ENCODE measurements around the gene RFPL1. TPM values are rescaled to one million over a fixed set of nuclear protein-coding genes. Genes with fewer than 3 reads are reported as not detected.
A peak's percentile ranks its signal among the peaks of the same experiment; 100 is the strongest.

The RFPL1 gene
- total RNA-seq, 1 experiment from 2014 or later = not detected

DNA sequence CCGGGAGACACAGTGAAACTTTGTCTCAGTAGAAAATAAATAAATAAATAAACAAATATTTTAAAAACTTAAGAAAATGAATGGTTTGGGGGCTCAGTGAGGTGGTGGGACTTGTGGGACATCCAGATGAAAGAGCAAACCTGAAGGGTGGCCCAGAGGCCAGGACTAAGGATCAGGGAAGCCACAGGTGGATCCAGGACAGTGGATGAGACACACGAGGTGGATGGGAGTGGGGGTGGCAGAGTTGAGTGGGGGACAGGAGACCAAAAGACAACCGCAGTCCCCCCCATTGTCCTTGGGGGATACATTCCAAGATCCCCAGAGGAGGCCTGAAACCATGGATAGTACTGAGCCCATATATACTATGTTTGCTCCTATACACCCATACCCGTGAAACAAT lies 7.1 kb downstream of the RFPL1 start:
- no peak overlapping the region for H3K9ac ChIP-seq (ENCODE audit: low read length)
- H3K36me3 ChIP-seq (ENCODE audit: insufficient read depth, low read length) = no peaks in the 10 kb centered on the region
- DNase-seq = no peak

DNA sequence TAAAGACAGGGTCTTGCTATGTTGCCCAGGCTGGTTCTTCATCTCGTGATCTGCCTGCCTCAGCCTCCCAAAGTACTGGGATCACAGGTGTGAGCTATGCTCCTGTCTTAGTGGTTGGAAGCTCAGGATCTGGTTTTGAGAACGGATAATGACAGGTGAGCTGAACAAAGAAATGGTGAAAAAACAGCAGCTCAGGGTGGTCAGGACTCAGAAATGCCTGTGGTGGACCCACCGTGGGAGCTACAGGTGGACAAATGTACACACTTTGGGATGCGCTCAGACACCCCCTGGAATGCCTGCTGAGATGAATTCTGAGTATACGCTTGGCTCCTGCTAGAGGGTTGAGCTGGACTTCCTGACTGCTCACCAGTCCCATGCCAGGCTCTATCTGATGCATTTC lies 9.5 kb downstream of the RFPL1 start:
- Histone ChIP-seq H3K9me2 (replicated peaks; ENCODE audit: insufficient read depth, low read length) (no peaks in the 10 kb centered on the region), H4K20me1 (ENCODE audit: insufficient read depth, low read depth, low read length) (no peaks in the 10 kb centered on the region), H3K79me2 (ENCODE audit: low read length) (no peaks in the 10 kb centered on the region), H3K36me3 (ENCODE audit: insufficient read depth, low read length) (no peaks in the 10 kb centered on the region), H3K27ac (ENCODE audit: low read length) (no peak overlapping the region), H3K27me3 (ENCODE audit: low read length) (no peaks in the 10 kb centered on the region), H3K9me3 (ENCODE audit: low read length) (no peaks in the 10 kb centered on the region), H3K4me3 (ENCODE audit: low read length) (no peak overlapping the region), H2AFZ (ENCODE audit: low read length) (no peak overlapping the region), H3K9ac (ENCODE audit: low read length) (no peak overlapping the region), H3K4me1 (ENCODE audit: low read length) (no peaks in the 10 kb centered on the region), H3K4me2 (ENCODE audit: low read depth, low read length, poor library complexity, severe bottlenecking) (no peak overlapping the region)
- no peak for DNase-seq

More for the DNA sequence above, 7.1 kb downstream of the RFPL1 start:
- Histone ChIP-seq H3K4me2 (ENCODE audit: low read depth, low read length, poor library complexity, severe bottlenecking) (no peak overlapping the region), H3K27me3 (ENCODE audit: low read length) (no peaks in the 10 kb centered on the region), H3K4me3 (ENCODE audit: low read length) (no peak overlapping the region), H3K9me3 (ENCODE audit: low read length) (no peaks in the 10 kb centered on the region), H3K27ac (ENCODE audit: low read length) (no peak overlapping the region), H3K4me1 (ENCODE audit: low read length) (no peaks in the 10 kb centered on the region), H3K79me2 (ENCODE audit: low read length) (no peaks in the 10 kb centered on the region), H3K9me2 (replicated peaks; ENCODE audit: insufficient read depth, low read length) (no peaks in the 10 kb centered on the region), H4K20me1 (ENCODE audit: insufficient read depth, low read depth, low read length) (no peaks in the 10 kb centered on the region), H2AFZ (ENCODE audit: low read length) (no peak overlapping the region)

DNA sequence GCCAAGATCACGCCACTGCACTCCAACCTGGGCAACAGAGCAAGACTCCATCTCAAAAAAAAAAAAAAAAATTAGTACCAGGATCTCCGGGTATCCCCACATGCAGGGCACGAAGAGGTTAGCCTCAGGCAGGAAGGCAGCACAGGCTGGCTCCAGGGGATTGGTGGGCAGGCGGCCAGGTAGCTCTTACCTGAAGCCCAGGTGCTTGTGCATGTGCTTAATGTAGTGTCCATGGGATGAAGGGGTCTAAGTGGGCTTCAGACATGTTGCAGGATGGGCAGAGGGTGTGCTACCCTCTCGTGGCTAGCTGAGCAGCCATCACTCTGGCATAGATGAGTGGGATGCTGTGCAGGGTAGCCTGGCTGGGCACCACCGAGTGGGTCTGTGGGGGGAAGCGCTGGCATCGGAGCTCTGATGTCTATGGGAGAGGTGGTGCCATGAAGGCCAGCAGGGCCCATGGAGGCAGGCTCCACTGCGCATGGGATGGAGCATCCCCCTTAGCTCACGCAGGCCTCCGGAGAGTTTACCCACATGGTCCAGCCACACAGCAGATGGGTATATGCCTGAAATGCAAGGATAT lies 11.0 kb downstream of the RFPL1 start:
- H3K4me2 ChIP-seq (ENCODE audit: low read depth, low read length, poor library complexity, severe bottlenecking) = no peak overlapping the region
- no peaks in the 10 kb centered on the region for H3K36me3 ChIP-seq (ENCODE audit: insufficient read depth, low read length)
- no peak overlapping the region for H2AFZ ChIP-seq (ENCODE audit: low read length)
- H3K4me1 ChIP-seq (ENCODE audit: low read length) = no peaks in the 10 kb centered on the region
- no peaks in the 10 kb centered on the region for H3K9me3 ChIP-seq (ENCODE audit: low read length)
- H3K9ac ChIP-seq (ENCODE audit: low read length) = no peak overlapping the region
- no peaks in the 10 kb centered on the region for H3K9me2 ChIP-seq (replicated peaks; ENCODE audit: insufficient read depth, low read length)
- H3K79me2 ChIP-seq (ENCODE audit: low read length) = no peaks in the 10 kb centered on the region
- no peaks in the 10 kb centered on the region for H4K20me1 ChIP-seq (ENCODE audit: insufficient read depth, low read depth, low read length)
- DNase-seq = no peak
- H3K4me3 ChIP-seq (ENCODE audit: low read length) = no peak overlapping the region
- no peak overlapping the region for H3K27ac ChIP-seq (ENCODE audit: low read length)
- no peaks in the 10 kb centered on the region for H3K27me3 ChIP-seq (ENCODE audit: low read length)

DNA sequence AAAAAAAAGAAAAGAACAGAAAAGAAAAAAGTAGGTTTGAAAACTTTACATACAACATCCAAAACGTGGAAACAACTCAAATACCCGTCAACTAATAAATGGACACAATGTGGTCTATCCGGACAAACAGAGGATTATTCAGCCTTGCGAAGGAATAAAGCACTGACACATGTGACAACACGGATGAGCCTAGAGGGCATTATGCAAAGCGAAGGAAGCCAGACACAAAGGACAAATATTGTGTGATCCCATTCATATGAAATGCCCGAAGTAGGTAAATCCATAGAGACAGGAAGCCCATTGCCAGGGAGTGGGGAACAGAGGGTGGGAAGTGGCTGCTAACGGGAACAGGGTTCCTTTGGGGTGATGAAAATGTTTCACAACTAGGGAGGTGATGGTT lies 11.8 kb downstream of the RFPL1 start:
- Histone ChIP-seq H3K4me1 (ENCODE audit: low read length) (no peaks in the 10 kb centered on the region), H2AFZ (ENCODE audit: low read length) (no peak overlapping the region), H3K27ac (ENCODE audit: low read length) (no peak overlapping the region), H3K36me3 (ENCODE audit: insufficient read depth, low read length) (no peaks in the 10 kb centered on the region), H3K27me3 (ENCODE audit: low read length) (no peaks in the 10 kb centered on the region), H3K9me3 (ENCODE audit: low read length) (no peaks in the 10 kb centered on the region), H3K4me2 (ENCODE audit: low read depth, low read length, poor library complexity, severe bottlenecking) (no peak overlapping the region), H3K79me2 (ENCODE audit: low read length) (no peaks in the 10 kb centered on the region), H4K20me1 (ENCODE audit: insufficient read depth, low read depth, low read length) (no peaks in the 10 kb centered on the region), H3K9me2 (replicated peaks; ENCODE audit: insufficient read depth, low read length) (no peaks in the 10 kb centered on the region), H3K4me3 (ENCODE audit: low read length) (no peak overlapping the region), H3K9ac (ENCODE audit: low read length) (no peak overlapping the region)
- DNase-seq = no peak

DNA sequence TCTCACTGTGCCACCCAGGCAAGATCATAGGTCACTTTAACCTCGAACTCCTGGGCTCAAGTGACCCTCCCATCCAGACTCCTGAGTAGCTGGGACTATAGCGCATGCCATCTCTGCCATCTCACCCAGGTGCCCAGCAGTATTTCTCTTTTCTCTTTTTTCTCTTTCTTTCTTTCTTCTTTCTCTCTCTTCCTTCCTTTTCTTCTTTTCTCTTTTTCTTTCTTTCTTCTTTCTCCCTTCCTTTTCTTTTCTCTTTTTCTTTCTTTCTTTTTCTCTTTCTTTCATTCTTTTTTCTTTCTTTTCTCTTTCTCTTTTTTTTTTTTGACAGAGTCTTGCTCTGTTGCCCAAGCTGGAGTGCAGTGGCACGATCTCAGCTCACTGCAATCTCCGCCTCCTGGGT lies 13.5 kb downstream of the RFPL1 start:
- no peak overlapping the region for H3K9ac ChIP-seq (ENCODE audit: low read length)
- no peak for DNase-seq
- no peak overlapping the region for H2AFZ ChIP-seq (ENCODE audit: low read length)
- no peaks in the 10 kb centered on the region for H3K9me3 ChIP-seq (ENCODE audit: low read length)
- no peaks in the 10 kb centered on the region for H4K20me1 ChIP-seq (ENCODE audit: insufficient read depth, low read depth, low read length)
- H3K27me3 ChIP-seq (ENCODE audit: low read length) = no peaks in the 10 kb centered on the region
- no peaks in the 10 kb centered on the region for H3K9me2 ChIP-seq (replicated peaks; ENCODE audit: insufficient read depth, low read length)
- H3K4me1 ChIP-seq (ENCODE audit: low read length) = no peaks in the 10 kb centered on the region
- H3K27ac ChIP-seq (ENCODE audit: low read length) = no peak overlapping the region
- H3K4me2 ChIP-seq (ENCODE audit: low read depth, low read length, poor library complexity, severe bottlenecking) = no peak overlapping the region
- no peaks in the 10 kb centered on the region for H3K79me2 ChIP-seq (ENCODE audit: low read length)
- H3K4me3 ChIP-seq (ENCODE audit: low read length) = no peak overlapping the region
- H3K36me3 ChIP-seq (ENCODE audit: insufficient read depth, low read length) = no peaks in the 10 kb centered on the region

DNA sequence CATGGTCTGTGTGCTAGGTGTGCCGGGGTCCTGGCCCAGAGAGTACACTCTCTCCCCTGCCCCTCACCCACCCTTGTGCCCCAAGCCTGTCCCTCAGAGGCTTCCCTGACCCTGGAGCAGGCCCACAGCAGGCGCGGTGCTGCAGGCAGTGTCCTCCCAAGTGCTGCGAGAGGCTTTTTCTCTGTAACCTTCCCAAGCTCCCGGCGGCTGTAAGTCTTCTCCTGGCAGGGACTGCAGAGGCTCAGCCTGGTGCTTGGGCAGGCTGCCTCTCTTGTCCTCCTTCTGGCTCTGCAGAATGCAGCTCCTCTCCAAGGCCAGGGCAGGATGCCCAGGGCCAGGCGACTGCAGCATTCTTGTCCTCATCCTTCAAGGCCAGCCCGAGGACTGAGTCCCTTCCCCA lies 15.9 kb downstream of the RFPL1 start:
- Histone ChIP-seq H3K4me3 (ENCODE audit: low read length) (no peak overlapping the region), H3K4me1 (ENCODE audit: low read length) (peaks cover 12% of the 10 kb centered on the region), H4K20me1 (ENCODE audit: insufficient read depth, low read depth, low read length) (no peaks in the 10 kb centered on the region)

DNA sequence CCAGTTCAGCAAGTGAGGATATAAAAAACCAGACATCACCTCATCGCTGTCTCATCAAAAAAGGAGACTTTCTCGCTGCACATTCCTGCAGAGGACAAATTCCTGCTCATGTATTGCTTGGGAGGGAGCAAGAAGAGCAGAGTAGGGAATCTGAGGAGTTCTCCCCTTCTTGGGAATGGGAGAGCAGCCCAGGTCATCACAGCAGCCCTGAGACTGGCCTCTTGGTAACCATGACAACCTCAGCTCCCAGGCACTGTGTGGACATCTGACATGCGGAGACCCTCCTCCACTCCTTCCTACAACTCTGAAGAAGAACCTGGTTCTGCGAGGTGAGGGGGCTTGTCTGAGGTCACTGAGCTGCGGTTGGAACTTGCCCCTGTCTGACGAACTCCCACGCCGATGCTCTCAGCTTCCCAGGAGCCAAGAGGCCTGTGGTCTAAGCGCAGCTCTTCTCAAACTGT lies 17.9 kb downstream of the RFPL1 start:
- no peak overlapping the region for H3K4me2 ChIP-seq (ENCODE audit: low read depth, low read length, poor library complexity, severe bottlenecking)
- no peak overlapping the region for H3K4me3 ChIP-seq (ENCODE audit: low read length)
- H3K27me3 ChIP-seq (ENCODE audit: low read length) = no peaks in the 10 kb centered on the region
- H3K27ac ChIP-seq (ENCODE audit: low read length) = no peak overlapping the region
- H3K9ac ChIP-seq (ENCODE audit: low read length) = no peak overlapping the region
- no peak overlapping the region for H2AFZ ChIP-seq (ENCODE audit: low read length)
- no peaks in the 10 kb centered on the region for H3K9me2 ChIP-seq (replicated peaks; ENCODE audit: insufficient read depth, low read length)
- H3K36me3 ChIP-seq (ENCODE audit: insufficient read depth, low read length) = no peaks in the 10 kb centered on the region
- H3K9me3 ChIP-seq (ENCODE audit: low read length) = no peaks in the 10 kb centered on the region
- H3K79me2 ChIP-seq (ENCODE audit: low read length) = no peaks in the 10 kb centered on the region
- no peaks in the 10 kb centered on the region for H4K20me1 ChIP-seq (ENCODE audit: insufficient read depth, low read depth, low read length)
- no peak for DNase-seq
- peaks cover 12% of the 10 kb centered on the region for H3K4me1 ChIP-seq (ENCODE audit: low read length)

More for the DNA sequence above, 15.9 kb downstream of the RFPL1 start:
- Histone ChIP-seq H3K9me3 (ENCODE audit: low read length) (no peaks in the 10 kb centered on the region), H3K27ac (ENCODE audit: low read length) (no peak overlapping the region), H3K27me3 (ENCODE audit: low read length) (no peaks in the 10 kb centered on the region), H2AFZ (ENCODE audit: low read length) (no peak overlapping the region), H3K4me2 (ENCODE audit: low read depth, low read length, poor library complexity, severe bottlenecking) (no peak overlapping the region), H3K9ac (ENCODE audit: low read length) (no peak overlapping the region), H3K9me2 (replicated peaks; ENCODE audit: insufficient read depth, low read length) (no peaks in the 10 kb centered on the region), H3K79me2 (ENCODE audit: low read length) (no peaks in the 10 kb centered on the region), H3K36me3 (ENCODE audit: insufficient read depth, low read length) (no peaks in the 10 kb centered on the region)
- DNase-seq = no peak

DNA sequence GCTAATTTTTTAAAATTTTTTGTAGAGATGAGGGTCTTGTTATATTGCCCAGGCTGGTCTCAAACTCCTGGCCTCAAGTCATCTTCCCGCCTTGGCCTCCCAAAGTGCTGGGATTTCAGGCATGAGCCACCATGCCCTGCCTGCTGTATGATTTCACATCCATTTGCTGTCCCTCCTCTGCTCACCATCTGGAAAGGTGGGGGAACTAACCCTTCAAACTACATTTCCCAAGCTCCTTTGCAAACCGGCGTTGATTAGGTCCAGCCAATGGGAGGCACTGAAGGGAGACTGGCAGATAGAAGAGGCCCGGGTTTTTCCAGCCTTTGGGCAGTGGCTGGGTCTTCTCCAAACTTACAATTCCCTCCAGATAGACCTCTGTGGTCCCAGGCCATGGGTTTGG lies 19.3 kb downstream of the RFPL1 start:
- Histone ChIP-seq H3K4me2 (ENCODE audit: low read depth, low read length, poor library complexity, severe bottlenecking) (no peak overlapping the region), H3K9me2 (replicated peaks; ENCODE audit: insufficient read depth, low read length) (no peaks in the 10 kb centered on the region), H3K9ac (ENCODE audit: low read length) (no peak overlapping the region), H3K27me3 (ENCODE audit: low read length) (no peaks in the 10 kb centered on the region), H3K27ac (ENCODE audit: low read length) (no peak overlapping the region), H3K36me3 (ENCODE audit: insufficient read depth, low read length) (no peaks in the 10 kb centered on the region), H3K4me1 (ENCODE audit: low read length) (peaks cover 12% of the 10 kb centered on the region), H3K9me3 (ENCODE audit: low read length) (no peaks in the 10 kb centered on the region), H4K20me1 (ENCODE audit: insufficient read depth, low read depth, low read length) (no peaks in the 10 kb centered on the region), H2AFZ (ENCODE audit: low read length) (no peak overlapping the region), H3K4me3 (ENCODE audit: low read length) (no peak overlapping the region), H3K79me2 (ENCODE audit: low read length) (no peaks in the 10 kb centered on the region)
- DNase-seq = peak; percentile 83

Measured in Karpas-422 (cell line).